Endothelial cell (in vitro differentiated cells): Measurements from ENCODE around the gene FOXJ3. TPM values are rescaled to one million over a fixed set of nuclear protein-coding genes. Genes with fewer than 3 reads are reported as not detected.

Experiments
- DNase-seq: peaks from one replicate; pipeline ENCODE4 v3.0.0; 2021; ENCODE audit warnings: low spot score
- H3K27ac Mint-ChIP-seq: one replicate; pipeline ENCODE4 v1.8.0; 2021; ENCODE audit warnings: mixed read lengths, inconsistent platforms; ENCODE audit not compliant: unreplicated experiment
- H3K27me3 Mint-ChIP-seq: one replicate; pipeline ENCODE4 v1.8.0; 2021; ENCODE audit warnings: mild to moderate bottlenecking, moderate library complexity, mixed read lengths, inconsistent platforms; ENCODE audit not compliant: unreplicated experiment
- H3K36me3 Mint-ChIP-seq: one replicate; pipeline ENCODE4 v1.8.0; 2021; ENCODE audit warnings: mild to moderate bottlenecking, low read depth, mixed read lengths, inconsistent platforms; ENCODE audit not compliant: unreplicated experiment
- H3K4me1 Mint-ChIP-seq: one replicate; pipeline ENCODE4 v1.8.0; 2021; ENCODE audit warnings: mild to moderate bottlenecking, mixed read lengths, inconsistent platforms; ENCODE audit not compliant: unreplicated experiment
- H3K4me3 Mint-ChIP-seq: one replicate; pipeline ENCODE4 v1.8.0; 2021; ENCODE audit warnings: mild to moderate bottlenecking, mixed read lengths, inconsistent platforms; ENCODE audit not compliant: unreplicated experiment
- H3K9me3 Mint-ChIP-seq: one replicate; pipeline ENCODE4 v1.8.0; 2021; ENCODE audit warnings: mixed read lengths, inconsistent platforms; ENCODE audit not compliant: unreplicated experiment
- total RNA-seq: library from RNA; stranded (reverse); fragmentation: NEBNext Ultra II Directional; extraction: Animal tissue kit (Norgen Biotek cat#: 25700); gene quantifications from one replicate; pipeline ENCODE4 v1.2.1, GENCODE V29; 2021; ENCODE audit not compliant: unreplicated experiment
- TF ChIP-seq, protein P1 (sequence below): fragments of 200-600 bp; sonication (generic); IDR thresholded peaks from one replicate; pipeline ENCODE4 v1.5.0; 2021; ENCODE audit warnings: antibody characterized with exemption; ENCODE audit not compliant: unreplicated experiment

FOXJ3 gene
- total RNA-seq, 1 donor from 2014 or later = 65.9 TPM

DNA sequence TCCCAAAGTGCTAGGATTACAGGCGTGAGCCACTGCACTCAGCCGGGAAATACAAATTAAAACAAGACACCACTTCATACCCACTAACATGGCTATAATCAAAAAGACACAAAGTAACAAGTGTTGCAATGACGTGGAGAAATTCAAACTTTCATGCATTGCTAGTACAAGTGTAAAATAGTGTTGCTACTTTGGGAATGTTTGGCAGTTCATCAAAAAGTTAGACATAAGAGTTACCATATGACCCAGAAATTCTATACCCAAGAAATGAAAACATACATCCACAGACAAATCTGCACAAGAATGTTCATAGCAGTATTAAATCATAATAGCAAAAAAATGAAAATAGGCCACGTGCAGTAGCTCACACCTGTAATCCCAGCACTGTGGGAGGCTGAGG is 16.4 kb downstream of the FOXJ3 start:
- DNase-seq = no peak
- Mint-ChIP-seq H3K27ac (no peak overlapping the region), H3K4me1 (peaks cover 39% of the 10 kb centered on the region), H3K27me3 (no peaks in the 10 kb centered on the region), H3K9me3 (no peaks in the 10 kb centered on the region), H3K4me3 (no peak overlapping the region), H3K36me3 (no peaks in the 10 kb centered on the region)
- TF ChIP-seq, protein P1, sequence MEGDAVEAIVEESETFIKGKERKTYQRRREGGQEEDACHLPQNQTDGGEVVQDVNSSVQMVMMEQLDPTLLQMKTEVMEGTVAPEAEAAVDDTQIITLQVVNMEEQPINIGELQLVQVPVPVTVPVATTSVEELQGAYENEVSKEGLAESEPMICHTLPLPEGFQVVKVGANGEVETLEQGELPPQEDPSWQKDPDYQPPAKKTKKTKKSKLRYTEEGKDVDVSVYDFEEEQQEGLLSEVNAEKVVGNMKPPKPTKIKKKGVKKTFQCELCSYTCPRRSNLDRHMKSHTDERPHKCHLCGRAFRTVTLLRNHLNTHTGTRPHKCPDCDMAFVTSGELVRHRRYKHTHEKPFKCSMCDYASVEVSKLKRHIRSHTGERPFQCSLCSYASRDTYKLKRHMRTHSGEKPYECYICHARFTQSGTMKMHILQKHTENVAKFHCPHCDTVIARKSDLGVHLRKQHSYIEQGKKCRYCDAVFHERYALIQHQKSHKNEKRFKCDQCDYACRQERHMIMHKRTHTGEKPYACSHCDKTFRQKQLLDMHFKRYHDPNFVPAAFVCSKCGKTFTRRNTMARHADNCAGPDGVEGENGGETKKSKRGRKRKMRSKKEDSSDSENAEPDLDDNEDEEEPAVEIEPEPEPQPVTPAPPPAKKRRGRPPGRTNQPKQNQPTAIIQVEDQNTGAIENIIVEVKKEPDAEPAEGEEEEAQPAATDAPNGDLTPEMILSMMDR = no peak

DNA sequence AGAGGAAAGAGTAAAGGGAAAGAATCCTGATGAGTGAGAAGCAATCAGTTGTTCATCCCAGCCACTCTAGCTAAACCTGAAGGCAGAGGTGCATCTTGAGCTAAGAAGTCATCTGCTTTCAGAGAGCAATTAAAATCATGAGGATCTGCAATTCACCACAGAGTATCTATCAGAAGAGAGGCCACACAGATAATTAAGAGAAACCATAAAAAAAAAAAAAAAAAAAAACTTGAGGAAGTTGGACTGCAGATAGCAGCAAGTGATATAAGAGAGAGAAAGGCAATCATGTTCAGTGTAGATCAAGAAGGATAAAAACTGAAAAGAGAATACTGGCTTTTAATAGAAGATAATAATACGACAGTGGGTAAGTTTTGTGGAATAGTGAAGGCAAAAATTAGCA is 17.7 kb downstream of the FOXJ3 start:
- TF ChIP-seq, protein P1 = no peak
- no peaks in the 10 kb centered on the region for H3K9me3 Mint-ChIP-seq
- H3K27ac Mint-ChIP-seq = no peak overlapping the region
- no peaks in the 10 kb centered on the region for H3K36me3 Mint-ChIP-seq
- H3K27me3 Mint-ChIP-seq = no peaks in the 10 kb centered on the region
- no peak for DNase-seq
- H3K4me1 Mint-ChIP-seq = peaks cover 43% of the 10 kb centered on the region
- H3K4me3 Mint-ChIP-seq = no peak overlapping the region

- Mint-ChIP-seq H3K27ac (no peak overlapping the region), H3K9me3 (no peaks in the 10 kb centered on the region), H3K4me3 (no peak overlapping the region), H3K27me3 (no peaks in the 10 kb centered on the region), H3K4me1 (peaks cover 36% of the 10 kb centered on the region), H3K36me3 (no peaks in the 10 kb centered on the region)
- TF ChIP-seq, protein P1 = no peak
- DNase-seq = no peak
Measured at GRCh38 chr1:42316292-42316691, 18.7 kb downstream of the FOXJ3 start.

DNA sequence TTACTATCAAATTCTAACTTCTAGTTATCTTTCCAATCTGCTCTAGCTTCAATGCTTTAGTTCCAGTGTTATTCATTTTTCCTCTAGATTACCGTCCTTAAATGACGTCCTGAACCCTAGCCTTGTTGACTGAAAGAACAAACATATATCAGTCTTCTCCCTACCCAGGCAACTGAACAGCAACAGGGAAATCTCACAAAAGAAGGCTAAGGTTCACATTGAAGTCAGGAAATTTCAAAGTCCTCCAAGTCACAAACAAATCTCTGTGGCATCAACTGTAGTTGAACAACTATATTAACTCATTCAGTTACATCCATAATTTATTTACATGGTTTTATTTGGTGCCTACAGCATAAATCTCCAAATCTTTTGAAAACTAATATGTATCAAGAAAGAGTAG is 19.5 kb downstream of the FOXJ3 start:
- Mint-ChIP-seq H3K27ac (no peak overlapping the region), H3K4me3 (no peak overlapping the region)

DNA sequence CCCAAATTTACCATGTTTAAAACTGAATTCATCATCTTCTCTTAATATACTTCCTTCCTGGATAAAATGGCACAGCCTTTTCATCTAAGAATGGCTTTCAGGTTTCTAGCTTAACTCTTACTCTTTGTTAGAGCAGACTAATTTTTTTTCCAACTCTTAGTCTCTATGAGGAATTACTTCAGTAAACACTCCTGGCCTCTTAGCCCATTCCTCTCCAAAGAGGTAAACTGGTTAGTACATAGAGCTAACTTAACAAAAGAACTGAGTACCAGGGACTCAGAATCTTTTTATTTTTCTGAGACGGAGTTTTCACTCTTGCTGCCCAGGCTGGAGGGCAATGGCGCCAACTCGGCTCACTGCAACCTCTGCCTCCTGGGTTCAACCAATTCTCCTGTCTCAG is 21.1 kb downstream of the FOXJ3 start:
- no peaks in the 10 kb centered on the region for H3K27me3 Mint-ChIP-seq
- H3K4me3 Mint-ChIP-seq = no peak overlapping the region
- H3K4me1 Mint-ChIP-seq = peaks cover 19% of the 10 kb centered on the region
- no peak overlapping the region for H3K27ac Mint-ChIP-seq
- TF ChIP-seq, protein P1 = no peak
- no peaks in the 10 kb centered on the region for H3K9me3 Mint-ChIP-seq
- DNase-seq = no peak
- no peaks in the 10 kb centered on the region for H3K36me3 Mint-ChIP-seq

More for the DNA sequence above, 19.5 kb downstream of the FOXJ3 start:
- Mint-ChIP-seq H3K4me1 (peaks cover 32% of the 10 kb centered on the region), H3K27me3 (no peaks in the 10 kb centered on the region), H3K36me3 (no peaks in the 10 kb centered on the region), H3K9me3 (no peaks in the 10 kb centered on the region)
- DNase-seq = no peak
- TF ChIP-seq, protein P1 = no peak
